HG03378 (cell line): Measurements from ENCODE around the gene PCDH15.

Experiments used
- ATAC-seq: cut with Tn5 transposase; IDR thresholded peaks from one replicate; pipeline ENCODE4 v1.9.1; 2021; ENCODE audit warnings: mild to moderate bottlenecking, moderate library complexity; ENCODE audit not compliant: unreplicated experiment

PCDH15 gene

GRCh38 chr10:53898532-53898931 is 902.5 kb downstream of the PCDH15 start:
- no peak for ATAC-seq

- no peak for ATAC-seq
Observed at GRCh38 chr10:53894145-53894544, 906.9 kb downstream of the PCDH15 start.

GRCh38 chr10:53893061-53893460 is 908.0 kb downstream of the PCDH15 start:
- ATAC-seq, result no peak

- no peak for ATAC-seq
Observed at GRCh38 chr10:53886325-53887300, 914.4 kb downstream of the PCDH15 start.

GRCh38 chr10:53864846-53865245 is 936.2 kb downstream of the PCDH15 start:
- ATAC-seq, result no peak

GRCh38 chr10:53852450-53853175 is 948.4 kb downstream of the PCDH15 start:
- ATAC-seq, result no peak

- ATAC-seq, result no peak
Observed at GRCh38 chr10:53846809-53847208, 954.2 kb downstream of the PCDH15 start.

- no peak for ATAC-seq
Observed at GRCh38 chr10:53843736-53844362, 957.2 kb downstream of the PCDH15 start.

GRCh38 chr10:53841483-53842145 is 959.4 kb downstream of the PCDH15 start:
- ATAC-seq, result no peak

- ATAC-seq, result no peak
Observed at GRCh38 chr10:53840653-53841052, 960.4 kb downstream of the PCDH15 start.

GRCh38 chr10:53839440-53840039 is 961.5 kb downstream of the PCDH15 start:
- no peak for ATAC-seq

- ATAC-seq, result no peak
Observed at GRCh38 chr10:53836638-53837037, 964.4 kb downstream of the PCDH15 start.

- ATAC-seq, result no peak
Observed at GRCh38 chr10:53833908-53834307, 967.1 kb downstream of the PCDH15 start.

- ATAC-seq, result no peak
Observed at GRCh38 chr10:53827261-53827660, 973.8 kb downstream of the PCDH15 start.

GRCh38 chr10:53808677-53809372 is 992.2 kb downstream of the PCDH15 start:
- ATAC-seq, result no peak

GRCh38 chr10:53786236-53786900 is 1014.7 kb downstream of the PCDH15 start:
- ATAC-seq, result no peak

GRCh38 chr10:53771701-53772100 is 1029.3 kb downstream of the PCDH15 start:
- ATAC-seq, result no peak

- ATAC-seq, result no peak
Observed at GRCh38 chr10:53770903-53771302, 1030.1 kb downstream of the PCDH15 start.

- ATAC-seq, result no peak
Observed at GRCh38 chr10:53765311-53765710, 1035.7 kb downstream of the PCDH15 start.
